Heart left ventricle (tissue), 16 donors: ENCODE results near the gene SH3RF3. TPM values are rescaled to one million over a fixed set of nuclear protein-coding genes. Genes with fewer than 3 reads are reported as not detected.

Experiments used
- ATAC-seq, 4 donors: fragments of 200-7000 bp; cut with Tn5 transposase; one replicate each; pipeline ENCODE4 v1.9.1; 2020 to 2022; ENCODE audit warnings: moderate library complexity in 4 of 4, mild to moderate bottlenecking in 3 of 4, moderate number of reproducible peaks in 1 of 4
- DNase-seq, 5 donors: peaks; one replicate each; pipeline ENCODE4 v3.0.0-alpha.2; 2020
- H3K27ac ChIP-seq, 12 donors: fragments of 200-600 bp; sonication (generic) in 4 of 12; one replicate each; pipeline versions ENCODE4 v1.5.0 to v1.8.0; 2016 to 2022; ENCODE audit warnings: mild to moderate bottlenecking in 2 of 12
- H3K27me3 ChIP-seq, 9 donors: fragments of 200-600 bp; sonication (generic) in 2 of 9; one replicate each; pipeline versions ENCODE4 v1.5.1 to v1.8.0; 2016 to 2022; ENCODE audit warnings: mild to moderate bottlenecking in 3 of 9
- H3K36me3 ChIP-seq, 9 donors: fragments of 200-600 bp; sonication (generic) in 2 of 9; one replicate each; pipeline versions ENCODE4 v1.5.0 to v1.8.0; 2018 to 2022; ENCODE audit warnings: mild to moderate bottlenecking in 2 of 9
- H3K4me1 ChIP-seq, 12 donors: fragments of 200-600 bp; sonication (generic) in 4 of 12; one replicate each; pipeline versions ENCODE4 v1.5.0 to v1.8.0; 2016 to 2022; ENCODE audit warnings: mild to moderate bottlenecking in 3 of 12
- H3K4me3 ChIP-seq, 12 donors: fragments of 200-600 bp; sonication (generic) in 4 of 12; one replicate each; pipeline versions ENCODE4 v1.5.0 to v1.8.0; 2017 to 2022; ENCODE audit warnings: mild to moderate bottlenecking in 9 of 12, moderate library complexity in 4 of 12
- H3K9me3 ChIP-seq, 12 donors: fragments of 200-600 bp; sonication (generic) in 4 of 12; one replicate each; pipeline versions ENCODE4 v1.5.0 to v1.8.0; 2016 to 2022; ENCODE audit warnings: mild to moderate bottlenecking in 1 of 12
- POLR2A ChIP-seq, 2 donors: fragments of 450-650 bp; IDR thresholded peaks; one replicate each; pipeline ENCODE4 v1.6.1; 2017; ENCODE audit warnings: antibody characterized with exemption in 2 of 2, mild to moderate bottlenecking in 2 of 2, moderate library complexity in 2 of 2
- WGBS, 4 donors: extraction: QIAGEN DNeasy Blood & Tissue Kit in 2 of 4; methylation state at CpG; one replicate each; pipeline versions ENCODE4 v1.1.5 to v1.1.7; 2013 to 2018; 5-methylcytosine and 5-hydroxymethylcytosine counted together
- intact Hi-C, 10 donors: fragments of 100-400 bp; cut with DNase I; formaldehyde crosslinking; loops; one replicate each; pipeline versions ENCODE4 v1.11.1 to v1.14.2; 2022
- polyA plus RNA-seq, 2 donors: library from polyadenylated mRNA; stranded (reverse); fragments of 200-250 nt; gene quantifications; one replicate each; pipeline ENCODE4 v1.2.3, GENCODE V29; 2013
- total RNA-seq, 9 donors: library from RNA; depleted of rRNA in 2 of 9; stranded (reverse); fragments of >200 nt in 2 of 9; fragmentation: NEBNext Ultra II Directional in 3 of 9; extraction: Animal tissue kit (Norgen Biotek cat#: 25700) in 3 of 9; gene quantifications; one replicate each; pipeline versions ENCODE4 v1.1.0 to v1.2.4, GENCODE V29; 2016 to 2023
- TF ChIP-seq, protein P1 (sequence below), 12 donors: fragments of 200-600 bp; sonication (generic) in 4 of 12; IDR thresholded peaks; one replicate each; pipeline versions ENCODE4 v1.5.0 to v1.8.0; 2018 to 2022; ENCODE audit warnings: antibody characterized with exemption in 12 of 12, mild to moderate bottlenecking in 5 of 12
- donor health status: ischemic (EF 13 %, LVEDD 7.1; RV severe dilation, severe dysfunction).
- donor health status: healthy with polysubstance abuse.
- donor health status: DM: no; HTN: yes; CAD: no.
- donor health status: DM: no; HTN: no; CAD: no.
- donor health status: ischemic (EF 25% LVEDD 6.9; RV normal size, moderate dysfunction).
- donor health status: ischemic (EF 25% LVEDD 5.7; RV mildly dilated, moderate dysfunction).
- donor health status: healthy.
- donor health status: DM: yes; HTN: yes; CAD: no.
- donor health status: ischemic (EF 35%, LVEDD 5.7; RV mildly dilated, moderate dysfunction).
- donor health status: nonischemic (EF 11% LVEDD 7.7; RV severe dilation, severe dysfunction).
- donor health status: DM: yes; HTN: yes; CAD: no.
- donor health status: PGD.
- donor health status: ischemic (EF 29% LVEDD 5.4; RV normal size, mild dysfunction).
- donor health status: nonischemic (EF 23%, LVEDD 6.1; RV moderate dilation, normal function).

The SH3RF3 gene
- total and polyA plus RNA-seq, 11 donors: 5.2 to 15.7 (median 7.9) TPM

DNA sequence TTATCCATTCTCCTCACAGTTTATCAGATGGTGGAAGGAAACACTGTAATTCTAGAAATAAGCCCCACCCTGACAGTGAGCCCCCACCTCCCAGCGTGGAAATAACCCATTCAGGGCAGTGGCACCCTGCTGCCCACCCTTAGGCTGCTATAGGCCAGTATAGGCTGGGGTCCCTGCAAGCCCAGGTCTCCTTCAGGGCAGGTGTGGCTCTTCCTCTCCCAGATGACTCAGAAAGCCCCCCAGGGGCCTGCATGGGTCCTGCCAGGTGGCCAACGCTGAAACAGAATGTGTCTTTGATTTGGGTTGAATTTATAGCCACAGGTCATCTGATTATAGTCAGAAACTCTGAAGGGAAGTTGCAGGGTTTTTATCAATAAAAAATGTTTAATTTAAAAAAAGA, 136.4 kb downstream of the SH3RF3 start:
- no peaks in the 10 kb centered on the region for H3K27me3 ChIP-seq
- DNase-seq (peak in 1 of 5 donors; percentile 29), ATAC-seq (no peak)
- H3K27ac ChIP-seq: no peak overlapping the region
- H3K9me3 ChIP-seq: no peaks in the 10 kb centered on the region
- intact Hi-C loops: loop anchor here in 1 of 10 donors (10.0 kb wide), 1 partner anchor 131 kb away; no protein-coding TSS in a partner anchor
- 62 to 77% (median 69%) methylated on average over 2 of the region's 2 CpGs for WGBS, 4 donors
- no peaks in the 10 kb centered on the region for H3K36me3 ChIP-seq
- no peak overlapping the region for H3K4me3 ChIP-seq
- no peak for TF ChIP-seq POLR2A (IDR thresholded peaks at IDR 0.05)
- TF ChIP-seq, protein P1, sequence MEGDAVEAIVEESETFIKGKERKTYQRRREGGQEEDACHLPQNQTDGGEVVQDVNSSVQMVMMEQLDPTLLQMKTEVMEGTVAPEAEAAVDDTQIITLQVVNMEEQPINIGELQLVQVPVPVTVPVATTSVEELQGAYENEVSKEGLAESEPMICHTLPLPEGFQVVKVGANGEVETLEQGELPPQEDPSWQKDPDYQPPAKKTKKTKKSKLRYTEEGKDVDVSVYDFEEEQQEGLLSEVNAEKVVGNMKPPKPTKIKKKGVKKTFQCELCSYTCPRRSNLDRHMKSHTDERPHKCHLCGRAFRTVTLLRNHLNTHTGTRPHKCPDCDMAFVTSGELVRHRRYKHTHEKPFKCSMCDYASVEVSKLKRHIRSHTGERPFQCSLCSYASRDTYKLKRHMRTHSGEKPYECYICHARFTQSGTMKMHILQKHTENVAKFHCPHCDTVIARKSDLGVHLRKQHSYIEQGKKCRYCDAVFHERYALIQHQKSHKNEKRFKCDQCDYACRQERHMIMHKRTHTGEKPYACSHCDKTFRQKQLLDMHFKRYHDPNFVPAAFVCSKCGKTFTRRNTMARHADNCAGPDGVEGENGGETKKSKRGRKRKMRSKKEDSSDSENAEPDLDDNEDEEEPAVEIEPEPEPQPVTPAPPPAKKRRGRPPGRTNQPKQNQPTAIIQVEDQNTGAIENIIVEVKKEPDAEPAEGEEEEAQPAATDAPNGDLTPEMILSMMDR (IDR thresholded peaks at IDR 0.05): no peak
- peaks cover 7 to 42% (median 34%) of the 10 kb centered on the region in 12 donors for H3K4me1 ChIP-seq

DNA sequence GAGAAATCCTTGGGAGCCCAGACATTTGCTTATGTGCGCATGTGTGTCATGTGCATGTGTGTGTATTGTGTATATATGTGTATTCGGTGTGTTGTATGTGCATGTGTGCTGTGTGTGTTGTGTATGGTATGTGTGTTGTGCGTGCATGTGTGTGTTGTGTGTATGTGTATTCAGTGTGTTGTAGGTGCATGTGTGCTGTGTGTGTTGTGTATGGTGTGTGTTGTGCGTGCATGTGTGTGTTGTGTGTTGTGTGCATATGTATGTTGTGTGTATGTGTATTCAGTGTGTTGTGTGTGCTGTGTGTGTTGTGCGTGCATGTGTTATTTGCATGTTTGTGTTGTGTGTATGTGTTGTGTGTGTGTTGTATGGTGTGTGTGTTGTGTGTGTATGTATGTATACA, 136.9 kb downstream of the SH3RF3 start:
- no peaks in the 10 kb centered on the region for H3K36me3 ChIP-seq
- WGBS, 4 donors: 95 to 98% (median 98%) methylated on average over 5 of the region's 5 CpGs
- intact Hi-C loops: loop anchor here in 1 of 10 donors (10.0 kb wide), 1 partner anchor 131 kb away; no protein-coding TSS in a partner anchor
- H3K9me3 ChIP-seq: no peaks in the 10 kb centered on the region
- H3K27ac ChIP-seq: no peak overlapping the region
- no peak for TF ChIP-seq POLR2A (IDR thresholded peaks at IDR 0.05)
- TF ChIP-seq, protein P1 (IDR thresholded peaks at IDR 0.05): no peak
- no peak overlapping the region for H3K4me3 ChIP-seq
- DNase-seq (no peak), ATAC-seq (no peak)
- H3K27me3 ChIP-seq: no peaks in the 10 kb centered on the region
- H3K4me1 ChIP-seq: peaks cover 7 to 48% (median 40%) of the 10 kb centered on the region in 12 donors

DNA sequence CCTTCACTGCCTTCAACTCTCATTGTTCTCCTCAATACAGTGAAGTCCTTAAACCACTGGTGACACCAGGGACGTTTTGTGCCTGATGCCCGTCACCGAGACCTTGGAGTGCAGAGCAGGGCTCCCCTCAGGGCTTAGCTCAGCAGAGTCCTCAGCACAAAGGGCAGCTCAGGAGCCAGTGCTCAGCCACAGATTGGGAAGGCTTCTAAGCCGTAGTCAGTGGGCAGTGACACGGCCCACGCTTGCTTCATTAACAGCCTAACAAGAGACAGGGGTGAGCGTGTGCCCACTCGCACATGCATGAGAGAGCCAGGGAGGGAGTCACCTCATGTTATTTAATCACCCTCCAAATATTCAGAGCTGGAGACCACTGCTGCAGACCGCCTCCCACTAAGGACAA, 137.5 kb downstream of the SH3RF3 start:
- Histone ChIP-seq H3K36me3 (no peaks in the 10 kb centered on the region), H3K4me1 (peaks cover 7 to 53% (median 40%) of the 10 kb centered on the region in 12 donors), H3K4me3 (no peak overlapping the region), H3K27me3 (no peaks in the 10 kb centered on the region), H3K9me3 (no peaks in the 10 kb centered on the region), H3K27ac (peak overlapping the region in 6 of 12 donors; percentile 13 to 79 (median 52))
- ATAC-seq: no peak
- intact Hi-C loops: loop anchor here in 1 of 10 donors (10.0 kb wide), 1 partner anchor 132 kb away; no protein-coding TSS in a partner anchor
- peak in 1 of 5 donors; percentile 19 for DNase-seq
- 71 to 85% (median 83%) methylated on average over 9 of the region's 9 CpGs for WGBS, 4 donors
- TF ChIP-seq, protein P1 (IDR thresholded peaks at IDR 0.05): no peak
- TF ChIP-seq POLR2A (IDR thresholded peaks at IDR 0.05): no peak

DNA sequence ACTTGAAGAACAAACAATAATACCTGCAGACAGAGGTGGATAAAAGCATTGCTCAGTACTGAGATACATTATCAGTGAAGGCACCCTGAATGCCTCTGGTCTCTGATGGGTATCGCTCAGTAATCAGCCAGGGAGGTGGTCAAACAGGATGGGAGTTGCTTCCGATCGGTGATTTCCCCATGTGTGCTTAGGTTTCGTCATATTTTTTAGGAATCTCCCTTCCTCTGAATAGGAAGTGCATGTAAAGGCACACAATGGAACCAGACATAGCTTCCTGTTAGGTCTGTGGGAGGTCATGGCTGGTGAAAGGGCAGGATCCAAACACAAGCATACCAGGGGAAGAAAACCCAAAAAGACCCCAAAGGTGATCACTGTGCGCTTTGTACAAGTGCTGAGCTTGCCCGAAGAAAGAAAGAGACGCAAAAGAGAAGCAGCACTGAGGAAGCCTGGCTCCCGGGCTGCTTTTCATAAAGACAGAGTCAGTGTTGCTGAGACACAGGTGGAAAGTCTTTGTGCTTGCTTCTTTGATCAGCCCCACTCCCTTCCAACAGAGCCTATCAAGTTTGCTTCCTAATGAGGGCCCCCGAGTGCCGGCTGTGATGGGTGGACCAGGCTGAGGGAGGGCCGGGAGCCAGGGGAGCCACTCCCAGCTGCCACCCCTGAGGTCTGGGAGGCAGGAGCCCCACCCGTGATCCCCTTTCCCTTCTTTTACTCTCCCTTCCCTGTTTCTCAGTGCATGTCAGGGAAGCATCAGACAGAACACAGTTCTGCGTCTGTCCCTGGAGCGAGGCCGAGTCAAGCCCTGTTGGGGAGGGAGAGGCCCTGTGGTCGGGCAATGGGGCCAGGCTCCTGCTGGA, 138.2 kb downstream of the SH3RF3 start:
- intact Hi-C loops: loop anchor here in 1 of 10 donors (10.0 kb wide), 1 partner anchor 132 kb away; no protein-coding TSS in a partner anchor

More for the DNA sequence above, 138.2 kb downstream of the SH3RF3 start:
- peak in 1 of 5 donors; percentile 50 for DNase-seq
- Histone ChIP-seq H3K9me3 (no peaks in the 10 kb centered on the region), H3K4me3 (no peak overlapping the region), H3K27me3 (no peaks in the 10 kb centered on the region), H3K36me3 (no peaks in the 10 kb centered on the region), H3K27ac (peak overlapping the region; percentile 29 to 80 (median 63)), H3K4me1 (peaks cover 7 to 55% (median 40%) of the 10 kb centered on the region in 12 donors)
- WGBS, 4 donors: 51 to 69% (median 65%) methylated on average over 16 of the region's 16 CpGs
- ATAC-seq: peak; percentile 47 to 83 (median 53)
- no peak for TF ChIP-seq POLR2A (IDR thresholded peaks at IDR 0.05)
- TF ChIP-seq, protein P1 (IDR thresholded peaks at IDR 0.05): no peak
